Fibroblast of skin of right quadriceps (primary cell): Measurements from ENCODE around the gene CAMK1D.
"Not testable (repeated sequence)": the region's sequence is repeated elsewhere in the genome, so short reads cannot be mapped to it uniquely, and the experiment has no call there.

Experiments used
- DNase-seq: peaks from one replicate; pipeline ENCODE4 v3.0.0-alpha.2; 2013

Gene CAMK1D

DNA sequence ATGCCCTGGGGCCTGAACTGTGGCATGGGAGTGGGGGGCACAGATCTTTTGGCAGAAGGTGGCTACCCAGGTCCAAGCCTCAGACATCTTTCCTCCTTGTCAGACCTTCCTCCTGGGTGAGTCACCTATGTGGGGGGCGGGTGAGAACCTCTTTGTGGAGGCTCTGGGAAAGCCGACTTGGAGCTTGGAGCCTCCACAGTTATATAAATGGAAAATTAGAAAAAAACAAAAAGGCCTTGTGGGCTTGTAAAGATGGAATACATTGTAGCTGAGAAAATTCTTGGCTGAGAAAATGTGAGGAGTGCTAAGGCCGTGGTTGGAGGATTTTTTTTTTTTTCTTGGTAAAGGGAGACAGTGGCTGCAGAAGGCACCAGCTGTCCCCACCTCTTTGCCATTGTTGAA lies 359.7 kb downstream of the CAMK1D start:
- DNase-seq, result peak; percentile 57

DNA sequence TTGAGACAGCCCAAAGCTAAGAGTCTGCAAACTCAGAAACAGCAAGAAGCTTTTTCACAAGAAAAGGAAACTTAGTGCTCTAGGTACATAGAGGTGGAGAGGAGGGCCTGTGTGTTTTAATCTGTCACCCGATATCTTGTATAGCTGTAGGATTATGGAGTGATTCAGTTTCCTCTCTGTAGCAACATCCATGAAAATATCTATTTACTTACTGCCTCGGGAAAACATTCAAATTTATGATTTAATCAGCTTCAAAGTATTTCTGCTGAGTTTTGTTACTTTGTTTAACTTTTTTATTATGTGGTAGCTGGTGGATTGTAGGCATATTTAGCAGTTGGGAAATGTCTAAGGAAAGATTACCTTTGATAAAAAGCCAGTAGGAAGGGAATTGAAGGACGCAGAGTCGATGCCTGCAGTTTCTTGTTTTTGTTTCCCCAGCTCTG lies 360.2 kb downstream of the CAMK1D start:
- peak; percentile 65 for DNase-seq

DNA sequence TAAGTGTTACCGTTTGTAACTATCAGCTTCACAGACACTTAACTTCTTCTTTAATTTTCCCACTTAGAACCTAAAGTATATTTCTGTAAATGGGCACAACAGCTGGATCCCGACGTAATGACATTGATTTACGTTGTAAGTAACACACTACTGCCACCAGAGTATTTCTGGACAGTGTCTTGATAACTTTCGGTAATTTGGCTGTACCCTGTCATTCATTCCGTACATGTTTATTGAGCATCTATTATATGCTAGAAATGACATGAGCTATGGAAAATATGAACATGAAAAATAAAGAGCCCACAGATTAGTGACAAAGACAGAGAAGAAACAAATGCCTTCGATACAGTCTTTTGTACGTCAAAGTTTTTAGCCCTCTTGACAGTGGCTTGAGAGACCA lies 360.8 kb downstream of the CAMK1D start:
- no peak for DNase-seq

DNA sequence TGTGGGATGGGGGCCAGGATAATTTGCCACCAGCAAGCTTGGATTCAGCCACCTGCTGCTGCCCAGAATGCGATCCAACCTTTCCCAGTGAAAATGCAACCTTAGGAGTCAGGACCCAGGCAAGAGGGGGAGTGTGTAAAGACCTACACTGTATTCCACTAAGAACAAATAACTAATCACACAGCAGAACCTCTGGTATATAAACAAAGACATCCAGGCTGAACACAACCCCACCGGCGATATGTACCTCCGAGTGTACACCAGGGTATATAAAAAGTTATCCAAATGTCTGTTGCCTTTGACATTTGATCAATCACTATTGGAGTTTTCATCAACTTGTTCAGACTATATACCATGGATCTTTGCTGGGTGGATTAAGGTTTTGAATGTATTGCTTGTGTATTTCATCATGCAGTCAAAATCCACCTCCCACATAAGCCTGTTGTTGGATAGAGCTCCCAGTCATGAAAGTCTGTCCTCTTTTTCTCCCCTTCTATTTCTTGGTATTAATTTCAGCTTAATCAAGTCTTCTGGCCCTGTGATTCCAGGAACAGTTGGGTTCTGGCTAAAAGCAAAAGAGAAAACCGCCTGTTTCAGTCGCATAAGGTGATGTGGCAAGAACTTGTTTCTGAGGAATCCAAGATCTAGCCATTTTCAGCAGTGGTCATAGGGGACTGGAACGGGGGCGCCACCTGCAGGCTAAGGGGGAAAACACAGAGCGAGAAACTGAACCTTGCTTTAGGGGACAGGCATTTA lies 361.4 kb downstream of the CAMK1D start:
- DNase-seq, result peak; percentile 84

DNA sequence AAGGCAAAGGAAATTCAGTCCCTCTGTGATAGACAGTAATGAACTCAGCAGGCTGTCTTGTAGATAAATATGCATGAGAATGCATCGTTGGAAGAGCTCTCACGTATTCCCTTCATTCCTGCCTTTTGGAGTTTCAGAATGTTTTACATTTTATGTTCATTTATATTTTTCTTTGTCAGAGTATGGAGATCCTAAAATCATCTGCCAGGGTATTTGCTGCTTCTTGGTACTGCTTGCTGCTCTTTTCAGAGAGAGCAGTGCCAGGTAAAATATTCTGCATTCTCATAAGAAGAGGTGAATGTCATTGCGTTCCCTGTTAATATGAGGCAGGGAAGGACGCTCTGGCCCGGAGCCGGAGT lies 362.0 kb downstream of the CAMK1D start:
- no peak for DNase-seq

DNA sequence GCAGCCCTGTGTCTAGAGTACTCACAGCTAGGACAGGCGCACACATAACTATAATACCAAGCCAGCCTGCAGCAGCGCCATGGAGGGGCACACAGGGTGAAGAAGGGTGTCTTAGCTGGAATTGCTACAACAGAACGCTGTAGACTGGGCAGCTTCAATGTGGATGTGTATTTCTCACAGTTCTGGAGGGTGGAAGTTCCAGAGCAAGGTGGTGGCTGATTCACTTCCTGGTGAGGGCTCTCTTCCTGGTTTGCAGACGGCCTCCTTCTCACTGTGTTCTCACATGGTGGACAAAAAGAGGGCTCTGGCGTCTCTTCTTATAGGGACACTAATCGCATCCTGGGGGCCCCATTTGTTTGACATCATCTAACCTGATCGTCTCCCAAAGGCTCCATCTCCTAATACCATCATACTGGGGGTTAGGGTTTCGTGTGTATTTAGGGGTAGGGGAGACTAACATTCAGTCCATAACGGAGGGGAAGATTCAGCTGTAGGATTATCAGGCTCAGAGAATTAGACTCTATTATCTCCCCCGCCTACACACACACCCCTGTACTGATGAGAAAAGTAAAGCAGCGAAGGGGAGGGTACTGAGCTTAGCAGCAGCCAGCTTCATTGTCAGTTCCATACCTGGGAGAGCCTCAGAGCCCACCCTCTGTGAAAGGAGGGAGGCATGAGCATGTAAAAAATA lies 363.1 kb downstream of the CAMK1D start:
- DNase-seq, result no peak

DNA sequence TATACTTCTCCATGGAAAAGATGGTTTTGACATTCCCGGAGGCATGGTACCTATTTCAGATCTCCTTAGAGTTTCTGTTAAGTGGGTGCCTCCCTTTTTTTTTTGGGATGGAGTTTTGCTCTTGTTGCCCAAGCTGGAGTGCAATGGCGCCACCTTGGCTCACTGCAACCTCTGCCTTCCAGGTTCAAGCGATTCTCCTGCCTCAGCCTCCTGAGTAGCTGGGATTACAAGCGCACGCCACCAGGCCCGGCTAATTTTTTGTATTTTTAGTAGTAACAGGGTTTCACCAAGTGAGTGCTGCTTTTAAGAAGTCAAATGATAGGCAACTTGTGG lies 363.6 kb downstream of the CAMK1D start:
- DNase-seq, result not testable (repeated sequence)

DNA sequence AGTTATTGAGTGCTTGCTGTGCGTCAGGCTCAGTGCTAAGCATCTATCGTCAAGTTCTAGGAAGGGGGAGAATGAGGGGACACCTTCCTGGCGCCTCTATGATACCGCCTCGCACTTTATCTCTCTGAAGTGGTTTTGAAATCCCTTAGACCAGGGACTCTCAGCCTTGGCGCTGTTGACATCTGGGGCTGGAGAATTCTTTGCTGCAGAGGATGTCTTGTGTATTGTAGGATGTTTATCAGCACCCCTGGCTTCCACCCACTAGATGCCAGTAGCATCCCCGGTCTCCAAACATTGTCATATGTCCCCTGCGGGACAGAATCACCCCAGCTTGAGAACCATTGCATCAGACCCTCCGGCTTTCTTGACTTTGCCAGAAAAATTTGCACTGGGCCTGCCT lies 366.7 kb downstream of the CAMK1D start:
- DNase-seq, result no peak

DNA sequence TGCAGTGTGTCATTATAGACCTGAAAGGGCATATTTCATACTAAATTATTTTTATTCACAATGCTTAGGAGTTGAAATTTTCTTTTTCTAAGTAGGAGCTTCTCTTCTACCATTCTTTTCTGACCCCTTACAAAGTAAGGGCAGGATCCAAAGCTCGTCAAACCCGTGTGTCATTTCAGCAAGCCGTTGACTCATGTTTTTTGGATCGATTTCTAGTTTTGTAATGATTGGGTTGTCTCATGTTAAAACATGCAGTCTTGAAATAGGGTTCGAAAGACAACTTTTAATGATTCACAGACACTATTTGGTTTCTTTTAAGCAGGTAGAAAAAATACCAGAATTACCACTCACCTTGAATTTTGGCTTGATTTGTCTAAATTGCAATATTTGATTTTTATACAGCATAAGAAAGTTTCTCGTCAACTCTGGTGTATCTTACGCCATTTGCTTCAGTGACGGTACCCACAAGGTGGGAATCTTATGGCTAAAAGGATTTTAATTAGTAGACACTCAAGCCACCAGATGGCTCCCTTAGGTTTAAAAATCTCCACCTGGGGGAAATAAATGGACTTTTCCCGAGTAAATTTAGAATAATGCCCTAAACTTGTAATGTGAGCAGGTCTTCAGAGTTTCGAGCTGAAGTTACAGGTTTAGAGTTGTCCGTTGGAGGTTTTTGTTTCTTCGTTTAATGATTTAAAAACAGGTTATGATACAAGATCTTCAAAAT lies 368.8 kb downstream of the CAMK1D start:
- no peak for DNase-seq

DNA sequence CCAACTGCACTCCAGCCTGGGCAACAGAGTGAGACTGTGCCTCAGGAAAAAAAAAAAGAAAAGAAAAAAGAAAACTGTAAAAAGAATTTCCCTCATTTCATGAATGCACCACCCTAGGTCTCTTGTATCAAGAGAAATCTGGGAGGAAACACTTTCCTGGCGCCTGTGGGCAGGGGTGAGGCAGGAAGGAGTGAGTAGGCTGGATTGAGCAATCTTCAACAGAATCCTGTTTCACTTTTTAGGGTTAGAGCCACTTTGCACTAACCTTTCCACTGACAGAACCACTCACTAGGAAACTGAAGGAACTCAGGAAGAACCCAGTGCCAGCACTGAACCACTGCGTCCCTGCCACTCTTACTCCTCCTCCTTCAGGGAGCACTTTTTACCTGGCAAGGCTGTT lies 370.0 kb downstream of the CAMK1D start:
- no peak for DNase-seq

DNA sequence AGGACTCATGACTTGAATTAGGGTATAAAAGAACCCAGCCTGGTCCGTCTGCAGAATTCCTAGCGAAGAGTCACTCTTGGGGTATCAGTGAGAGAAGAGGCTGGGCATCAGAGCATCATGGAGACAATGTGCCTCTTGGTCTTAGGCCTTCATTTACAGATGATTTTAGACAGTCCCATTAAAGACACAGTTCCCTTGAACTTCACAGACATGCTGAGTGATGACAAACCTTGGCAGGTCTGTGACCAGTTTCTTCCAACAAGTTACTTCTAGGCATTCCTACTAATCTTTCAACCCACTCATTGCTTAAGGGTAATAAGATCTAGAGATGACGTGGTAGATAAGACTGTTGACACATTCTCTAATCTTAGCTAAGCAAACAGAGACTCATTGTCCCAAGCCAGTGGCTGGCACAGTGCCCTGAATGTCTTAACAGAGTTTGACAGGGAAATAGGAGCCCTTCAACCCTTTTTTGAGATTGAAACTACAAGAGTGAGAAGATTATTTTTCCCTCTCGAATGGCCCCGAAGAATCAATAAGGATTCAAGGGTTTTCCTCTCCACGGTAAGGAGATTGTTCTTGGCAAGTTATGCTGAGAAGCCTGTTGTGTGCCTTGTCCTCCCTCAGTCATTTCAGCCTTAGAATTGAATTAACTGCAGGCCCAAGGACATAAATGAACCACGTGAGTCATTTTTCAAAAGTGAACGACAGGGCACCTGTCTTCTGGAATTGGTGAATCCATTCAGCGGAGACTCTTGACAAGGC lies 371.1 kb downstream of the CAMK1D start:
- DNase-seq, result peak; percentile 76

DNA sequence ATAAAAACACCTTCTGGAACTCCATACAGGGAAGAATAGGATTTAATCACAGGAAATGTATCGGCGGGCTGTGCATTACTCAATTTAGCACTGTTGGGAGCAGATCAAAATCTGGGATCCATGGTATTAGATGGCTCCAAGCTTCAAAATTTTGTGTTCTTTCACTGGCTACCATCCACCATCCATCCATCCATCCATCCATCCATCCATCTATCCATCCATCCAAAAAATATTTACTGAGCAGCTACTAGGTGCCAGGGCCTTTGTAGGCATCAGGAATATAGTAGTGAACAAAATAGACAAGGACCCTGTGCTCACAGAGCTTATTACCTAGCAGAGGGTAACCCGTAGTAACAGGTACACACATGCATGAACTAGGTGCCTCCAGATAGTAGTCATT lies 372.0 kb downstream of the CAMK1D start:
- no peak for DNase-seq

DNA sequence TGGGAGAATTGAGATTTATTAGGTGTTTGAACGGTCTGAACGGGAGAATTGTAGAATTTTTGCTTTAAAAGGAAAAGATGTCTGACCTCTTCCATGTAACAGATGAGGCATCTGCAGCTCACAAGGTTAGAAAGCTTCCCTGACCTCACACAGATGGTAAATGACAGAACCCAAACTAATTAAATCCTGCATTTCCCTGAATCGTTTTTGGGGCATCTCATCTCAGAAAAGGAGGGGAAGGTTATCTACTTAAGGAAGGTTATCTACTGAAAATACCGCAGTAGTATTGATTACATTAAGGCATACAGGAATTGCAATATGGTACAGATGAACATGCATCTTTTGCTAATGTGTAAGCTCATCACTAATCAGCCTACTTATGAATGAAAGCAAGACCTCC lies 373.9 kb downstream of the CAMK1D start:
- no peak for DNase-seq

DNA sequence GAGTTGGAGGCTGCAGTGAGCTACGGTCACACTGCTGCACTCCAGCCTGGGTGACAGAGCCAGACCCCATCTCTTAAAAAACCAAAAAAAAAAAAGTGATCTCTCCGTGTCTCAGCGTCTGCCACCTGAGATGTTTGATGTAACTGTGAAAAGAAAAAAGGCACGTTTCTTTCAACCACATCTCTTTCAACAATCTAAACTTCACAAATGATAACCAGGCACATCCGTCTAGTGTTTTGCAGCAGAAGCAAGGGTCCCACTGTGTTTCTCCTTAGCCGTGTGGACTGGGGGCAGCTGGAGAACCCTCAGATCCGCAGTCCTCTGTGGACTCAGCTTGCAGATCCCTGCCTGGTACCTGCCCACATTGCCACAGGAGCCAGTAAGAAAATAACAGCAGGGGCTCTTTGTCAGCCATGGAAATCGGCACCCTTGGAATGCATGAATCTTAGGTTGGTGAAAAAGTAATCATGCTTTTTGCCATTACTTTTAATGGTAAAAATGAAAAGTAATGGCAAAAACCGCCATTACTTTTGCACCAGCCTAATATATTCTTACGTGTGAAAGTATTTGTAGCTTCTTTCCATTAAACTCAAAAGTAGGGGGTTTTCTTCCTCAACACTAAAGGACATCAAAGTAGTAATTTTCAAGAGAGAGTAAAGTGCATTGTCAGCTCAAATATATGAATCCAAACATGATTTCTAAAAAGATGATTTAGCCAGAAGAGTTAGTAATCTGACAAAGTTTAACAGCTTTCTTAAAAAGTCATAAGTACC lies 375.6 kb downstream of the CAMK1D start:
- DNase-seq, result no peak

DNA sequence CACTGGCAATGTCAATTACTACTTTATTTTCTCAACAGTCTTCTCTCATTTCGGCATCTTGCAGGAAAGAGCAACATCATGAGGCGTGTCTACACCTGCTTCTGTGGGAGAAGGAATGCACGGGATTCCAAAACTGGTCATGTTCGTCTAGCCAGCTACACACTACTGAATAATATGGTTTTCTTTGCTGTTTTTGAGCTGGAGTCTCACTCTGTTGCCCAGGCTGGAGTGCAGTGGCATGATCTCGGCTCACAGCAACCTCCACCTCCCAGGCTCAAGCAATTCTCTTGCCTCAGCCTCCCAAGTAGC lies 376.2 kb downstream of the CAMK1D start:
- not testable (repeated sequence) for DNase-seq

DNA sequence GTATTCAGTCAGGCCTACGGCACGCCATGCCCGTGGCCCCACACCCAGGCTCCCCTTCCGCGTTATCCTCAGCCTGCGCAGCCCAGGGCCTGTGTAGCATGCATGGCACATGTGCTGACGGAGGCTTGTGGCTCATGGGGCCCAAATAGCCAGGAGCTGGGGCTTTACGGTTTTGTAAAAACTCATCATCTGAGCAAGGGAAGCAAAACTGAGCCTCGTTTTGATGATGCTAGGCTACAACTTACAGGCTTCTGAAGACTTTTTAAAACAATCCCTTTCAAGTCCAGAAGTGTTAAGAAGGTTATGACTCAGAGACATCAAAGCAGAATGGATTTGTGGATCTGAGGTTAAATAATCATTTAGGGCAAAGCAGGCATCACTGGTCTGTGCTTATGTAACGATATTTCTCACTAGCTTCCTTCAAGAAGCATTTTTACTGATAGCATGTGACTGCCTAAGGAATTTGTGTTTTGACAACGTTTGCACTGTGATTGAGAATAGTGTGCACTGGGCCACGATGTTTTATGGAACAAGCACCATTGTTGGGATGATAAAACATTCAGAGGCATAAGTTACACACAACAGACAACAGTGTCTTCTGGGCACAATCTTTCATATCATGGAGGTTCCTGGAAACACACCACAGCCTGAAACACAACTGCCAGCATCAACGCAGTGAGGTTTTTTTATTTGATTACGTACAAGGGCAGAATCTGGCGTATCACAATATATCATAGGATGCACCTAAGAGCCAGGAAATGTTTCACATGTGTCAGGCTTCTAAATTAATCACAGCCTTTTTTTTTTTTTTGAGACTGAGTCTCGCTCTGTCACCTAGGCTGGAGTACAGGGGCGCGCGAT lies 377.9 kb downstream of the CAMK1D start:
- no peak for DNase-seq

DNA sequence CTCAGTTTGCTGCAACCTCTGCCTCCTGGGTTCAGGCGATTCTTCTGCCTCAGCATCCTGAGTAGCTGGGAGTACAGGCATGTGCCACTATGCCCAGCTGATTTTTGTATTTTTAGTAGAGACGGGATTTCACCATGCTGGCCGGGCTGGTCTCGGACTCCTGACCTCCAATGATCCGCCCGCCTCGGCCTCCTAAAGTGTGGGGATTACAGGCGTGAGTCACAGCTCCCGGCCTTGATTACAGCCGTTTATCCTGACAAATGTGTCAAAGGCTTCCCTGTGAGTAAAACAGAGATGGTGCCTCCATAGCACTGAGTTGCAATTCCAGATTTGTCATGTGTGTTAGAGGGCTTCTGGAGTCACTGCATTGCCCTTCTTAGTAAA lies 378.5 kb downstream of the CAMK1D start:
- no peak for DNase-seq

DNA sequence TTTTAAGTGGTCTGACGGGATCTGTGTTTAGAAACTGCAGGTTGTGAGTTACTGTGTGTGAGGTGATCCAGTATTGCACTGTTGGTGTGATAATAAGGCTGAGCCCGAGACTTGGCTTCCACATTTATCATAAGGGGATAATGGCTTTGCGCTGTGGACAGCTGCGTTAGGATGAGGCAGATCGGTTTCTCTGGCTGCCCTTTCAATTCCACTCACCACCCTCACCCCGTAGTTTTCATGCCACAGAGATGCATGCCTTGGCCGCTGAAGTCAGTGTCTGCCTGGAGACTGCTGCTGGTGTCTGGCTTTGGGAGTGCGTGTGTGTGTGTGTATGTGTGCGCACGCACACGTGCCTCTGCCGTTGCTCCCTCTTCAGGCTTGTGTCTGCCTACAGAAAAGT lies 379.1 kb downstream of the CAMK1D start:
- no peak for DNase-seq

DNA sequence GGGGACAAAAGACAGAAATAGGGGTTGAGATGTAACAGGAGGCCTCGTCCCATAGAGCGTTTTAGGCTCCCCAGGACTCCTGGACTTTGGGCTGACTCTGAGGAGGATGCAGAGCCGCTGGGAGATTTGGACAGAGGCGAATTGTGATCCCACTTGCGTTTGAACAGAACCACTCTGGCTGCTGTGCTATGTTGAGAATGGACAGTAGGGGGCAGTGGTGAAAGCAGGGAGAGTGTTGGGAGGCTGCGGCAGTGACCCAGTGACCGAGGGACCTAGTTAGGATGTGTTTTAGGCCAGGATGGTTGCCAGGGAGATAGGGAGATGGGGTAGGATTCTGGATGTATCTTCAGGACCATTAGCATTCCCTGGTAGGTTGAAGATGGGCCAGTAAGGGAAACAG lies 380.5 kb downstream of the CAMK1D start:
- DNase-seq, result no peak

DNA sequence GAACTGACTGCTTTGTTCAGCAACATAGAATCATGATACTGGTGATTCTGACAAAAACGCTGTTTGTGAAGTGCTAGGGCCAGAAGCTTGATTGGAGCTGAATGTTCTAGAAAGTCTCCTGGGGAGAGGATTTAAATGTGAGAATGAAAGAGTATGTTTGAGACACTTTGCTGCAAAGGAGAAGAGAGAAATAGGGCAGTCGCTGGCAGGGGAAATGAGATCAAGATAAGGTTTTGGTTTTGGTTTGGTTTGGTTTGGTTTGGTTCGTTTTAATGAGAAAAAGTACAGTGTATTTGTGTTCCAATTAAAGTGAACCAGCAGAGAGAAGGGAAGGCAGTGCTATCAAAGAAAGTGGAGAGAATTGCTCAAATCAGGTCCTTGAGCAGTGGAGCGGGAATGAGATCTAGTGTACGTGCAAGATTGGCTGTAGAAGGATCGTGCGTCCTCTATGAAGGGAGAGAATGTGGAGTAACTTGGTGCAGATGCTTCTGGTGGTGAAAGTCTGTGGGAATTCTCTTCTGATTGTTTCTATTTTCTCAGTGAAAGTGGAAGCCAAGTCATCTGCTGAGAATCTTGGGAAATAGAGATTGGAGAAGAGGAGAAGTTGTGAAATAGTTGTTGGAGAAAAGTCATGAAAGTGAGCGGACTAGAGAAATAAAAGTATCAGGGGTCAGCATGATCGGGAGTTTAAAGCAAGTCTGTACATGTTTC lies 381.6 kb downstream of the CAMK1D start:
- no peak for DNase-seq

DNA sequence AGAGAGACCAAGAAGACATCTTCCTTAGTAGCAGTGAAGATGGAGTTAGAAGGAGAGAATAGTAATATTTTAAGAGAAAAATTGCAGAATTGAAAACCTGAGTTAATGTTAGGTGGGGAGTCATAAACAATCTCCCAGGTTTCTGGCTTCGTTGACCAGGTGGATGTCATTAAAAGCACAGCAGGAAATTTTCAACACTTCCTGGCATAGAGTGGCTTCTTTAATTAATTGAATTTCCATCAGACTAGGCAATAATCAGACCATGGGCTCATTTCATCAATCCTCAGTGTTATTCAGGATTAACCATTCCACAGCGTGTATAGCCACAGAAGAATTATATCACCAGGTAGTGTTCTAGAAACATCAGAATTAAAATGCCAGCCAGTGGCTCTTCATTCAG lies 383.9 kb downstream of the CAMK1D start:
- DNase-seq, result no peak
